Stimulated activated naive CD8-positive, alpha-beta T cell treated with anti-CD3 and anti-CD28 coated beads, Interleukin-15, Interleukin-2, amounts not matched to agents 100 ng/mL and 50 ng/mL, for 24 hours (primary cell): ENCODE data around the gene CHID1.

Experiments used
- H3K27ac Mint-ChIP-seq: one replicate; pipeline ENCODE4 v1.8.0; 2021; ENCODE audit warnings: mild to moderate bottlenecking, mixed read lengths
- H3K27me3 Mint-ChIP-seq: one replicate; pipeline ENCODE4 v1.8.0; 2021; ENCODE audit warnings: mixed read lengths
- H3K36me3 Mint-ChIP-seq: one replicate; pipeline ENCODE4 v1.8.0; 2021; ENCODE audit warnings: low read depth, mixed read lengths
- H3K4me1 Mint-ChIP-seq: one replicate; pipeline ENCODE4 v1.8.0; 2021; ENCODE audit warnings: low read depth, mixed read lengths
- H3K4me3 Mint-ChIP-seq: one replicate; pipeline ENCODE4 v1.8.0; 2021; ENCODE audit warnings: mild to moderate bottlenecking, mixed read lengths
- H3K9me3 Mint-ChIP-seq: one replicate; pipeline ENCODE4 v1.8.0; 2021; ENCODE audit warnings: mixed read lengths

CHID1 gene

DNA sequence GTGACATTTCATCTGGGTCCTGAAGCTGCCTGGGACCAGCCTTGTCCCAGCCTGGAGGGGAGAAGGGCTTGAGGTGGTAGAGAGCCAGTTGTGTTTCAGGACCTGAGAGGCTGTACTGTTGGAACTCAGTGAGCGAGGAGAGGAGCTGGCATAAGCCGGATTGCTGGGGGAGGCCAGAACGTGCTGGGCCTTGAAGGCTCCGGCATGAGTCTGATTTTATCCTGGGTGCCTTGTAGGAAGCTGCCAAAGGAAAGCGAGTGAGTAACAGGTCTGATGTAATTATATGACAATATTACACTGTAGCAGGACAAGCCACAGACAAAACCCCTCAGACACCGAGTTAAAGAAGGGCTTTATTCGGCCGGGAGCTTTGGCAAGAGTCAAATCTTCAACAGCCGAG lies 32.2 kb upstream of the CHID1 start:
- Mint-ChIP-seq H3K4me1 (peaks cover 37% of the 10 kb centered on the region), H3K9me3 (peaks cover 1% of the 10 kb centered on the region), H3K27ac (no peak overlapping the region), H3K4me3 (no peak overlapping the region), H3K36me3 (peaks cover 29% of the 10 kb centered on the region), H3K27me3 (no peaks in the 10 kb centered on the region)

- Mint-ChIP-seq H3K36me3 (peaks cover 20% of the 10 kb centered on the region), H3K9me3 (no peaks in the 10 kb centered on the region), H3K27ac (peak overlapping the region; percentile 2), H3K4me1 (peaks cover 51% of the 10 kb centered on the region), H3K27me3 (no peaks in the 10 kb centered on the region), H3K4me3 (peak overlapping the region; percentile 8)
These were observed 30.0 kb upstream of the CHID1 start for GRCh38 chr11:940496-941135.

- H3K27me3 Mint-ChIP-seq: no peaks in the 10 kb centered on the region
- H3K4me1 Mint-ChIP-seq: peaks cover 62% of the 10 kb centered on the region
- no peak overlapping the region for H3K4me3 Mint-ChIP-seq
- no peaks in the 10 kb centered on the region for H3K9me3 Mint-ChIP-seq
- H3K36me3 Mint-ChIP-seq: peaks cover 6% of the 10 kb centered on the region
- no peak overlapping the region for H3K27ac Mint-ChIP-seq
These were observed 27.2 kb upstream of the CHID1 start for GRCh38 chr11:937841-938261.

DNA sequence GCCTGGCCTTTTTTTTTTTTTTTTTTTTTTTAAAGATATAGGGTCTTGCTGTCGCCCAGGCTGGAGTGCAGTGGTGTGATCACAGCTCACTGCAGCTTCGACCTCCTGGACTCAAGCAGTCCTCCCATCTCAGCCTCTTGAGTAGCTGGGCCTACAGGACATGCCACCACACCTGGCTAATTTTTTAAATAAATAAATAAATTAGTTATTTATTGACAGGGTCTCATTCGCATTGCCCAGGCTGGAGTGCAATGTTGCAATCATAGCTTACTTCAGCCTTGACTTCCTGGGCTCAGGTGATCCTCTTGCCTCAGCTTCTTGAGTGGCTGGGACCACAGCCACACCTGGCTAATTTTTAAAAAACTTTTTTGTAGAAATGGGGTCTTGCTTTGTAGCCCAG lies 25.6 kb upstream of the CHID1 start:
- Mint-ChIP-seq H3K4me3 (no peak overlapping the region), H3K36me3 (peaks cover 2% of the 10 kb centered on the region), H3K27ac (no peak overlapping the region), H3K27me3 (no peaks in the 10 kb centered on the region), H3K4me1 (peaks cover 69% of the 10 kb centered on the region), H3K9me3 (no peaks in the 10 kb centered on the region)

DNA sequence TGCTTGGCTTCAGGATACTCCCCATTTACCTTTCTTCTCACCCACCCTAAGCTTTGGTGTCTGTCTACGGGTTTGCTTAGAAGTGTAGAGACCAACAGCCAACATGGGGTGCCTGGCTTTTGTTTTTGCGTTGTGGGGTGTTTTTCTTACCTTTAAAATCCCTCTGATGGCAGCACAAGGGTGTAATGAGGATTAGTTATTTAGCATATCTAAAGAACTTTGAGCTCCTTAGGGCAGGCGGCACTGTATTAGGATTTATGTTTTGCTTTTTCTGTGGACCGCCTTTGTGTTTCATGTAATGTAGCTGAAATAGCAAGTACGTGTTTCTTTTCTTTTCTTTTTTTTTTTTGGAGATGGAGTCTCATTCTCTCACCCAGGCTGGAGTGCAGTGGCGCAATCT lies 23.9 kb upstream of the CHID1 start:
- Mint-ChIP-seq H3K9me3 (no peaks in the 10 kb centered on the region), H3K27me3 (no peaks in the 10 kb centered on the region), H3K36me3 (peaks cover 5% of the 10 kb centered on the region), H3K27ac (no peak overlapping the region), H3K4me3 (no peak overlapping the region), H3K4me1 (peaks cover 60% of the 10 kb centered on the region)

- Mint-ChIP-seq H3K4me1 (peaks cover 55% of the 10 kb centered on the region), H3K4me3 (no peak overlapping the region), H3K27me3 (no peaks in the 10 kb centered on the region), H3K27ac (no peak overlapping the region), H3K9me3 (no peaks in the 10 kb centered on the region), H3K36me3 (peaks cover 5% of the 10 kb centered on the region)
These were observed 23.3 kb upstream of the CHID1 start for GRCh38 chr11:933936-934335.

GRCh38 chr11:933142-933851 lies 22.7 kb upstream of the CHID1 start:
- no peaks in the 10 kb centered on the region for H3K9me3 Mint-ChIP-seq
- no peaks in the 10 kb centered on the region for H3K27me3 Mint-ChIP-seq
- peaks cover 5% of the 10 kb centered on the region for H3K36me3 Mint-ChIP-seq
- H3K4me1 Mint-ChIP-seq: peaks cover 57% of the 10 kb centered on the region
- H3K27ac Mint-ChIP-seq: no peak overlapping the region
- H3K4me3 Mint-ChIP-seq: no peak overlapping the region

DNA sequence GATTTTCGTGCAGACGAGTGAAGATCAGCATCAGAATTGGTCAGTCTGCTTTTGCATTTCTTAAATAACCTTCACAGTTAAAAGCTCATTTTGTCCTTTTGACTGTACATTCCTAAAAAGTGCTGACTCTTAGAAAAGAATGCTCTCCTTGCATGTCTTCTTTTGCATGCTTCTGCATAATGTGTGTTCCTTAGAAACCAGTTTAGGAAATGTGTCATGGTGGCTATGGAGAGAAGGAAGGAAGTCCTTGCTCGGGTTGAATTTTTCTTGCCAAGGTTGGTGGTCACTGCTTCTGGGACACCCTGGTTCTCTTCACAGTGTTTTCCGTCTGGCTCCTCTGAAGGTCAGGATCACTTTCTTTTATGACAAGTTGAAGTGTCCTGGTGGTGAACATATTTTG lies 21.8 kb upstream of the CHID1 start:
- Mint-ChIP-seq H3K27ac (no peak overlapping the region), H3K4me3 (no peak overlapping the region), H3K9me3 (no peaks in the 10 kb centered on the region), H3K4me1 (peaks cover 57% of the 10 kb centered on the region), H3K36me3 (peaks cover 6% of the 10 kb centered on the region), H3K27me3 (no peaks in the 10 kb centered on the region)

- peaks cover 58% of the 10 kb centered on the region for H3K4me1 Mint-ChIP-seq
- peak overlapping the region; percentile 34 for H3K27ac Mint-ChIP-seq
These were observed 20.8 kb upstream of the CHID1 start for GRCh38 chr11:931385-931784.

GRCh38 chr11:929405-929804 lies 18.8 kb upstream of the CHID1 start:
- H3K4me1 Mint-ChIP-seq: peaks cover 59% of the 10 kb centered on the region
- H3K27ac Mint-ChIP-seq: no peak overlapping the region
- H3K27me3 Mint-ChIP-seq: no peaks in the 10 kb centered on the region
- peaks cover 11% of the 10 kb centered on the region for H3K36me3 Mint-ChIP-seq
- H3K9me3 Mint-ChIP-seq: no peaks in the 10 kb centered on the region
- no peak overlapping the region for H3K4me3 Mint-ChIP-seq

More at GRCh38 chr11:931385-931784, 20.8 kb upstream of the CHID1 start:
- Mint-ChIP-seq H3K36me3 (peaks cover 11% of the 10 kb centered on the region), H3K9me3 (no peaks in the 10 kb centered on the region), H3K4me3 (no peak overlapping the region), H3K27me3 (no peaks in the 10 kb centered on the region)

GRCh38 chr11:928786-929185 lies 18.2 kb upstream of the CHID1 start:
- H3K27me3 Mint-ChIP-seq: no peaks in the 10 kb centered on the region
- no peaks in the 10 kb centered on the region for H3K9me3 Mint-ChIP-seq
- H3K4me3 Mint-ChIP-seq: no peak overlapping the region
- peaks cover 11% of the 10 kb centered on the region for H3K36me3 Mint-ChIP-seq
- no peak overlapping the region for H3K27ac Mint-ChIP-seq
- peaks cover 58% of the 10 kb centered on the region for H3K4me1 Mint-ChIP-seq

DNA sequence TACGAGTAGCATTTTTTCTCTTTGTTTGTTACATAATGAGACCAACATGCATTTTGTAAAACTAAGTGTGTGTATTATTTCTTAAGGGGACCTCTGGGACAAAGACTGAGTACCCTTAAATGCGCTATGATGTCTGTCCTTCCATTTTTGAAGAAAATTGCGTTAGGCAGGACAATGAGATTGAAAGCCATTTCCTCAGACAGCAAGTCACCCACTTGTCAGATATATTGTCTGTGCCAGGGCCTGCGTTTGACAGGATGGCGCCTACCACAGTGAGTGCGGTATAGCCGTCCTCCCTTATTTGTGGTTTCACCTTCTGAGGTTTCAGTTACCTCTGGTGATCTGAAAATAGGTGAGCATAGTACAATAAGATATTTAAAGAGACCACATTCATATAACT lies 17.3 kb upstream of the CHID1 start:
- no peak overlapping the region for H3K27ac Mint-ChIP-seq
- H3K27me3 Mint-ChIP-seq: no peaks in the 10 kb centered on the region
- H3K4me3 Mint-ChIP-seq: peak overlapping the region; percentile 39
- H3K9me3 Mint-ChIP-seq: no peaks in the 10 kb centered on the region
- H3K4me1 Mint-ChIP-seq: peaks cover 49% of the 10 kb centered on the region
- peaks cover 11% of the 10 kb centered on the region for H3K36me3 Mint-ChIP-seq

DNA sequence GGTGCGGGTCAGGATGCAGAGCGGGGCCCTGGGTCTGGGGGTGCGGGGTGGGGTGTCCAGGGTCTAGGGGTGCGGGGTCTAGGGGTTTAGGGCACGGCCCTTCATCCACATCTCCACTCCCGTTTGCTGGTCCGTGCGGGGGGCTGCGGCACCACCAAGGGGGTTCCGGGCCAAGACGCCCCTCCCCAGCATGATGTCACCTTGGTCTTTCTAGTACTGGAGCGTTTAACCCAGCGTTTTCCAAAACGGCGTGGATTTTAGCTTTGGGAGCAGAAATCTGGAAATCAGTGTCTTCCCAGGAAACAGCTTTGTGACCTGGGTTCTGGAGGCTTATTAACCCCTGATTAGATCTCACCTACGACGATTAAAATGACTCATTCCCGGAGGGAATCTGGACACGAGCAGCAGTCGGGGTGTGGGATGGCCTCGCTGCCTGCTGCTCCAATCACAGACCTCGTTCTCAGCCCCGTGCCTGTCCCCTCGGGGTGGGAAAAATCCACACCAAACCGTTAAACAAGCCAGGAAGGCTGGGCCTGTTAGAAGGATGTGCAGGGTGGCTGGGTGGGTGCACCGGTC lies 15.8 kb upstream of the CHID1 start:
- Mint-ChIP-seq H3K4me1 (peaks cover 37% of the 10 kb centered on the region), H3K9me3 (no peaks in the 10 kb centered on the region), H3K27me3 (no peaks in the 10 kb centered on the region), H3K36me3 (peaks cover 11% of the 10 kb centered on the region), H3K4me3 (peak overlapping the region; percentile 84), H3K27ac (peak overlapping the region; percentile 79)

DNA sequence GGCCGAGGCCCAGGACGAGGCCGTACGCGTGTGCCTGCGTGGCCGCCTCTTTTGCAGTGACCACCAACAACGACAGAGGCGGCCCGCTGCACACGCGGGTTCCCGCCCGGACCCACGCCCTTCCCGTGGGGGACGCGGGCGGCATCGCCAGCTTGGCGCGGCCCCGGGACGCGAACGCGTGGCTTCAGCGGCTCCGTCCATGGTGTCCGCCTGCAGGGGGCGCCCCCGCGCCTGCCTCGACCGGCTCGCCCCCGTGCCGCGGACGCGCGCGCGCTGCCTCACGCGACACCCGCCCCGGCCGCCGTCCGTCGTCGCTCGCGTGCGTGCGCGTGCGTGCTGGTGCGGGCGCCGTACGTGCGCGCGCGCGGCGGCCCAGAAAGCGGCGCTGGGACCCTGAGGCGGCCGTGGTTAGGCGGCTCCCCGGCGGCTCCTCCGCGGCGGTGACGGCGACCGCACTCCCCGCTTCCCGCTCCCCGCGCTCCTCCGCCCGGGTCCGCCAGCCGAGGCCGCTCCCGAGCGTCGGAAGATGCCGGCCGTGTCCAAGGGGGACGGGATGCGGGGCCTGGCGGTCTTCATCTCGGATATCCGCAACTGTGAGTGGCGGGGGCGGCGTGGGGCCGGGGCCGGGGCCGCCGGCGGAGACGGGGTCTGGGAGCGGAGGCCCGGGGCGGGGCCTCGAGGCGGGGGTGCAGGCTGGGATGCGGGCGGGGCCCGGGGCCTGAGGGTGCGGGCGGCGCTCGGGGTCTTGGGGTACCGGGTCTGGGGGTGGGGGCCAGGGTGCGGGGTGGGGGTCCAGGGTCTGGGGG lies 15.1 kb upstream of the CHID1 start, which contains the start of gene AP2A2:
Gene AP2A2 (plus strand): TSS at position 375 of the 806 bp plus-strand sequence. CDS start 152 bp downstream, at position 527.
- Mint-ChIP-seq H3K36me3 (peaks cover 6% of the 10 kb centered on the region), H3K27me3 (no peaks in the 10 kb centered on the region), H3K9me3 (no peaks in the 10 kb centered on the region), H3K4me3 (peak within 1 kb of the TSS; percentile 84), H3K4me1 (peaks cover 30% of the 10 kb centered on the region), H3K27ac (peak within 1 kb of the TSS; percentile 79)

- Mint-ChIP-seq H3K36me3 (peaks cover 6% of the 10 kb centered on the region), H3K4me3 (no peak overlapping the region), H3K9me3 (no peaks in the 10 kb centered on the region), H3K27me3 (no peaks in the 10 kb centered on the region), H3K27ac (no peak overlapping the region), H3K4me1 (peaks cover 28% of the 10 kb centered on the region)
These were observed 14.5 kb upstream of the CHID1 start for GRCh38 chr11:925158-925495.
